HG03135 (cell line): Measurements from ENCODE around the gene PTPN21.

ENCODE experiments used
- ATAC-seq: cut with Tn5 transposase; IDR thresholded peaks from one replicate; pipeline ENCODE4 v1.9.1; 2021; ENCODE audit warnings: mild to moderate bottlenecking, moderate library complexity; ENCODE audit not compliant: unreplicated experiment

The PTPN21 gene

DNA sequence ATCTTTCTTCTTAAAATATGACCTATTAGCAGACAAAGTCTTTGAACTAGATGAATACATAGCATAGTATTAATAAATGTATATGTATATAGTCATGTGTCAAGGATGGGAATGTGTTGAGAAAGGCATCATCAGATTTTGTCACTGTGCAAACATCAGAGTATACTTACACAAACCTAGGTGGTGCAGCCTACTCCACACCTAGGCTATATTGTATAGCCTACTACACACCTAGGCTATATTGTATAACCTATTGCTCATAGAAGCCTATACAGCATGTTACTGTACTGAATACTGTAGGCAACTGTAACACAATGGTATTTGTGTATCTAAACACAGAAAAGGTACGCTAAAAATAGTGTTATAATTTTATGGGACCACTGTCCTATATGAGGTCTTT is 47.6 kb downstream of the PTPN21 start:
- no peak for ATAC-seq

DNA sequence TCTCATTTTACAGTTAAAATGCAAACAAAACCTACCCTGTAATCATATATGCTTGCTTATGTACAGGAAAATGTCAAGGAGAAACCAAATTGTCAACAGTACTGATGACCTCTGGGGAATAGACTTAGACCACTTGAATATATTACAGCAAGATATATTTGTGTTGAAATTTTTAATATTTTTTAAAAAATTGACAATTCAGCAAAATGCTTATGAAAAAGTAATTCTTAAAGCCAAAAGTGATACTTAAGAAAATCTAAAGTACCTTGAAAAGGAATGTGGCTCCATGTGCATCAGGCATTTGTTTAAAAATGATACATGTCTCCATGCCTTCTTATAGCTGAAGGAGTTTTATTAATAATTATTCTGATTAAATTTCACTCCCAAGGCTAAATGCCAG is 49.2 kb downstream of the PTPN21 start:
- ATAC-seq: no peak

- ATAC-seq: no peak
These were observed 50.2 kb downstream of the PTPN21 start for GRCh38 chr14:88504602-88505001.

DNA sequence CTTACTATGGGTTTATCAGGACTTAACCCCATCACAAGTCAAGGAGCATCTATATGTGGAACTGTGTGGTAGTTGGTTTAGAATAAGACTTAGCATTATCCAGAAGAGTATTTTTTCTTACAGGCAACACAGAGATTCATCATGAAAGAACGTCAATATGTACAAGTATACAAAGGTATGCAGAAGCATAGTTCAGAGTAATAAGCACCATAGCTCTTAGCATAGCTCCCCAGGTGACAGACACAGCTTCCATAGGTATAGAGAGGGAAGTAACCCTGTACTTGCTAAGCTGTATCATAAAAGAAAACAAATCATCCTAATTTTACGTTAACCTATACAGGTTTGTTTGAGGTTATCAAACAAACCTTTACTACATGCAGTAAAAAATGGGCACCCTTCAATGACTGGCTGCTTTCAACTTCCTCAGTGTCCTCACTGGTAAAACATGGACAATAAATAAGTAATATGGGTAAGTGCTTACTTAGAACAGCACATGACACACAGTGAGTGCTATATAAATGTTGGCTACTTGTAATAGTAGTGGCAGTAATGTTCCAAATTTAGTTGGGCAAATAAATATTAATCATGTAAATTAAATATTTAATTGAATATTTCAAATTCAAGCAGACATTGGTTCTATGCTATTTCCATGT is 50.9 kb downstream of the PTPN21 start:
- no peak for ATAC-seq

DNA sequence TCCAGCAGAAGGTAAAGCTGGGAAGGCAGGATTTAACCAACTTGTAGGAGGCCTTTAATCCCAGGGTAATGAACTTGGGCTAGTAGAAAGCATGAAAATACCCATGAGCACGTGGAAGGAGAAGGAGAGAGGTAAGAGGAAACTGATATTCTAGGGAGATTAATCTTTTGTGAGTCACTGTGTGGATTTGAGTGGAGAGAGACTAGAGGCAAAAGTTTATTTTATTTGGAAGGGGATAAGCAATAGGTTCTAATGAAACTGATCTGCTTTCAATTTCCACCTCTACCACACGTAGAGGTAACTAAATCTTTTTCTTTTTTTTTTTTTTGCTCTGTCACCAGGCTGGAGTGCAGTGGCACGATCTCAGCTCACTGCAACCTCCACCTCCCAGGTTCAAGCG is 52.1 kb downstream of the PTPN21 start:
- no peak for ATAC-seq

DNA sequence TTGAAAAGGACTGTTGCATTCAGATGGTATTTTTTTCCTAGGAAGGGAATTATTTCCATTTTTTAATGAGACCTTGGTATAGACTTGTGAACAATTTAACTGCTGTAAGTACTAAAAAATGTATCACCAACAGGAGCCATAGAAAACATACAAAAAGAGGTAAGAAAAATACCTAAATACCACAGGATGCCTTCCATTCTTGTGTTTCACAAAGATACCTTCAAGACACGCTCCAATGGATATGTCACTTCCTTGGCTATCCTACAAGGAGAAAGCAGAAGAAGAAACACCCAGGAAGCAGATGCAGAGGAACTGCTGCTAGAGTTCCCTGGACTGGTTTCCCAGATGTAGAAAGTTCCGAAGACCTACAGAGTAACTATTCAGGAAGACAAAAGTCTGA is 54.2 kb downstream of the PTPN21 start:
- ATAC-seq: no peak

DNA sequence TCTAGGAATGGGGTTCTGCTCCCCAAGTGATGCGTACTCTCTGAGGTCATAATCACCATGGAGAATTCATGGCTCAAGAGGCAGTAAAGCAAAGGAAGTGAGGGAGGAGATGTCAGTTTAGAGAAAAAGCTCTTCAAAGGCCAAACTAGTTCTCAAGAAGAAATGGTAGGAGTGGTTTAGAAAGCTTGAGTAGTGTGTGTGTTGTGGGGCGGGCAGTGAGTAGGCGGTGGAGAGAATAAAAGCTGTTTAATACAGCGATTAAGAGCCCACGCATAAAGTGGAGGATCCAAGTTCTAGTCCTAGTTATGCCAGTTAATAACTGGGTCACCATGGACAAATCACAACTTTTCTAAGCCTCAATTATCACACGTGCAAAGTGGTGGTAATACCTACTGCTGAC is 55.6 kb downstream of the PTPN21 start:
- no peak for ATAC-seq

- no peak for ATAC-seq
These were observed 58.4 kb downstream of the PTPN21 start for GRCh38 chr14:88496414-88496813.

- ATAC-seq: no peak
These were observed 61.2 kb downstream of the PTPN21 start for GRCh38 chr14:88493392-88494185.

DNA sequence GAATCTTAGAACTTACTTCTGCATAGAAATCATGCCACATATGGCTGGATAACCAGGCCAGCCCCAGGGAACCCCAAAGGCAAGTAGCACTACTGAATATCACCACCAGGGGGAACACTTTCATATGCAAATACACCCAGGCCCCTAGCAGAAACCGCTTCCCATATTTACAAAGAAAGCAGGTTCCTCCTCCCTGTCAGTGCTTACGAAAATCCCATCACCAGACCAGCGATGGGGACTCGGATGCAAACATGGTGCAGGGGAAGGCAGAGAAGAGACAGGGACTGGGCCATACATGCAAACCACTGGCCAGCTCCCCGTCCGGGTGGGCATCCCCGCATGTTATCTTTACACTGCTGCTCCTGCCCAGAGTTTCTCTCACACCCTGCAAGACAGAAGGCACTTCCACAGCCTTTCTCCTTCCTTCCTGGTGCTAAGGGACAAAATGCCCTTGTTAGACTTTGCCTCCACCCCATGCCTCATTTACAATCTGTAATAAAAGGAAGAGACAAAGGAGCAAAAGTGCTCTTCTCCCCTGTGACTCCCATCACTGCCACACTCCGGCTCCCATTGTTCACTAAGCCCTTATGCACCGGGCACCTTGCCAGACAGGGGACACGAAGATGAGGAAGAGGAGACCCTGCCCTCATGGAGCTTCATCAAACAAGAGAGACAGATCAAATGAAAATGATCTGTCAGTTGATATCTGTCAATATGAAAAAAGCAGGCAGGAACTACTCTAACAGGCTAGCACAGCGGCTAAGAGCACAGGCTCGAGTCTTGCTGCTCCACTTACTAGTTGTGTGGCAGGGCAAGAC is 62.3 kb downstream of the PTPN21 start:
- ATAC-seq: peak; percentile 88

- no peak for ATAC-seq
These were observed 64.6 kb downstream of the PTPN21 start for GRCh38 chr14:88490168-88490567.

- ATAC-seq: no peak
These were observed 65.9 kb downstream of the PTPN21 start for GRCh38 chr14:88488897-88489296.

DNA sequence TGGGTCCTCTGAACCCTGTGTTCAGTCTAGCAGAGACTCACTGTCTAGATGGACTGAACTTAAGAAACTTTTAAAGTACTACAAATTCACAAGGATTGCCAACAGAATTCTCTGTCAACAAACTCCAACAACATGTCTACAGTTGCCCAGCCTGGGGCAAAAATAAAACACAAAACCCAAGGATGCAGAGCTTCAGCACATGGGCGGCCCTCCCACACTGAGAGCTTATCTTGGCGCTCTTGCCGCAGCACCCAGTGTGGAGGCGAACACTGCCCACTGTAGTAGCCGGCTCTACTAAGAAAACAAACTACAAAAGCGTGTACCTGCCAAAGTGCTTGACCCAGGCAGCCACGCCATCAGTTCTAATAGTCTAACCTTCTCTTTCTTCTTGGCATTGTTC is 66.7 kb downstream of the PTPN21 start:
- no peak for ATAC-seq

GRCh38 chr14:88482524-88482923 is 72.3 kb downstream of the PTPN21 start:
- no peak for ATAC-seq

DNA sequence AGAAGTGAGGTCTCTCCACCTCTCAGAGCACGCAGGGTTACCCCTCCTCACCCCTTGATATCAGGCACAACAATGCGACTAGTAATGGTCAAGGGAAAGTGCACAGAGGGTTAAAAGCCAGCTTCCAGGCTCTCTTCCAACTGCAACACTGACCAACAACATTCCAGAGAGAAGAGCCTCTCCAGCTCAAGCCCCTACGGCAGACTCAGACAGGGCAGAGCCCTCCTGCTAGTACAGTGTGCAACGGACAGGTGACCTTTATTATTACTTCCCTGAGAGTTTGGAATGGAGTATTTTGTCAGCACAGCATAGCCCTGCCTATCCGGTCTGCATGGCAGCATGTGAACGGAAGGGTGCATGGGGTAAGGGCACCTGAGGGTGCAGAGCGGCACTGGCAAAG is 73.0 kb downstream of the PTPN21 start:
- no peak for ATAC-seq

- ATAC-seq: no peak
These were observed 73.7 kb downstream of the PTPN21 start for GRCh38 chr14:88481059-88481458.

GRCh38 chr14:88479574-88479987 is 75.2 kb downstream of the PTPN21 start:
- no peak for ATAC-seq

DNA sequence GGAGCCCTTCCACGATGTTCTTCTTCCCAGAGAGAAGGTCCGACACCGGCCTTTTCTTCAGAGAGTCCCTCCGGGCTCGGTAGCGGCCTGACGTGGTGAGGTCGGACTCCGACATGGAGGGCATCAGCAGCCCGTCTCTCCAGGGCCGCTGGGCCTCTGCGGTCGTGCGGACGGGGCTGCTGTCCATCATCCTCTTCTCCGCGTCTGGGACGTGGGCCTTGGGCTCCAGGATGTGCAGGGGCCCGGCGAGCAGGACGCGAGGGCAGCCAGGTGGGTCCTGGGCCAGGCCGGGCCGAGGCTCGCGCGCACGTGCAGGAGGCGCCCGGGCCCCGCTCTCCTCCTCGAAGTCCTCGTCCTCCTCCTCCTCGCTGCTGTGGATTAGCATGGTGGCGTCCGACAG is 75.9 kb downstream of the PTPN21 start:
- ATAC-seq: no peak

GRCh38 chr14:88477513-88478250 is 77.1 kb downstream of the PTPN21 start:
- no peak for ATAC-seq

- no peak for ATAC-seq
These were observed 78.0 kb downstream of the PTPN21 start for GRCh38 chr14:88476825-88477224.

DNA sequence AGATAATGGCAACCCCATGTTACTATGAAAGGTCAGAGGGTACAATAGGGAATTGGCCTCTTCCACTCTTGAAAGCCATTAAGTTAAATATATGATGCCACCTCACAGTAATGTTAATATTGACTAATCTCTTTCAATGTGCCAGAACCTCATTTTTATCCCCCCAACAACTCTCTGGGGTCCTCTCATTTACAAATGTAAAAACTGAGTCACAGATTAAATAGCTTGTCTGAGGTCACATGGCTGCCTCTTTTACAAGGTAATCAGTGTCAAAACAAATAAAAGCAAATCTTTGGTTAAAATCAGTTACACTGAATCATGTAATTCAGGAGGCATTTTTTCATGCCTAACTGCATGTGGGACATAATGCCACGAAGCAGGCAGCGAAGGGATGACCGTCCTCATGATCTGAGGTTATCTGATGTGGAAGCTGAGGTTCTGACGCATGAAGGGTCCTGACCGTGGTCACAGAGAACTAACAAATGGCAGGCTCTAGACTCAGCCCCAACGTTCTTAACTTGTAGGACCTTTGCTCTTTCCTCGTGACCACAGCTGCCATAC is 78.5 kb downstream of the PTPN21 start:
- no peak for ATAC-seq
